ENCODE measurements around the gene CHRNA1.
A peak's percentile ranks its signal among the peaks of the same experiment; 100 is the strongest.

Gene CHRNA1

DNA sequence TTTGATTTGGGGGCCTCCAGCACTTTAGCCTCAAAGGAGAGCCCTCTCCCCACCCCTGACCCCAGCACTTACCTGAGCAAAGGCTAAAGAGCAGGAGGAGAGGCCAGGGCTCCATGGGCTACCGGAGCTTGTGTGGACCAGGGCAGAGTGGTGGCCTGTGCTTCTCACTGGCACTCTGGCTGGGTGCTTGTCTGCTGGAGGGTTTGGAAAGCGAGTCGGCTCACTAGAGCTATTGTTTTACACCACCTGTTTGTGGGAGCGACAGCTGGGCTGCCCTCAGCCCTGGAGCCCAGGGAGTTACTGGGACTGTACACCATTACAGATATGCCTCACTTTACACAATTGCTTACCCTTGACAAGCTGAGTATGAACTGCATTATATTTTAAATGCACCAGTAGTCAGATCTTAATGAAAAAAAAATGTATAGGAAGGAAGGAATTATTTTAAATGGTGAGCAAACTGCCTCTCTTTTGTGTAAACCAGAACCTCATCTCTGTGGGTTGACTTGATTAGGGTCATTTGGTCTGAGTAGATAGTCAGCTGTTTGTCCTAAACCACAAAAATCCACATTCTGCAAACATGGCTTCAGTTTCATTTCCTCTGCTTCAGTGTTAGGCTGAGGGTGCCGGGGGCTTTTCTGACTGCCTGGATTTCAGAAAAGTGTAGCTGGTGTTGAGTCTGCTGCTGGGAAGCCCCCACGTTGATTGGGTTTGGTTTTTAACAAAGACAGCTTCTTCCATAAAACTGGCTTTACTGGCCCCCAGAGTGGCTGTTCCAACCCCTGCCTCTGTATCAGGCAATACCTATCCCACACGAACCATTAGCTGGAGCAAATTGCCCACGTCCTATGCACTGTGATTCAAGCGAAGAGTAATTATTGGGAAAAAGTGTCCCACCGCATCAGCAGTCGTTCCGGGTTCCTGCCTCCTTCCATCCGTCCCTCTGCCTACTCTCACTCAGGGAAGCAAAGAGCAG lies at the start of gene CHRNA1:
Gene CHRNA1, minus strand, starts transcription at position 193 of the 976 bp plus-strand sequence. Its CDS starts 78 bp downstream, at position 115.
- no peaks in the 10 kb centered on the region for H3K27me3 ChIP-seq (ENCODE audit: insufficient read depth, low read depth, severe bottlenecking)
- peak within 1 kb of the TSS; percentile 76 for H3K27ac ChIP-seq
- H3K4me3 ChIP-seq (ENCODE audit: low read depth, low read length) = peak within 1 kb of the TSS; percentile 41
- no peaks in the 10 kb centered on the region for H3K36me3 ChIP-seq
- no peaks in the 10 kb centered on the region for H3K9me3 ChIP-seq (ENCODE audit: severe bottlenecking)
- TF ChIP-seq, protein P1, sequence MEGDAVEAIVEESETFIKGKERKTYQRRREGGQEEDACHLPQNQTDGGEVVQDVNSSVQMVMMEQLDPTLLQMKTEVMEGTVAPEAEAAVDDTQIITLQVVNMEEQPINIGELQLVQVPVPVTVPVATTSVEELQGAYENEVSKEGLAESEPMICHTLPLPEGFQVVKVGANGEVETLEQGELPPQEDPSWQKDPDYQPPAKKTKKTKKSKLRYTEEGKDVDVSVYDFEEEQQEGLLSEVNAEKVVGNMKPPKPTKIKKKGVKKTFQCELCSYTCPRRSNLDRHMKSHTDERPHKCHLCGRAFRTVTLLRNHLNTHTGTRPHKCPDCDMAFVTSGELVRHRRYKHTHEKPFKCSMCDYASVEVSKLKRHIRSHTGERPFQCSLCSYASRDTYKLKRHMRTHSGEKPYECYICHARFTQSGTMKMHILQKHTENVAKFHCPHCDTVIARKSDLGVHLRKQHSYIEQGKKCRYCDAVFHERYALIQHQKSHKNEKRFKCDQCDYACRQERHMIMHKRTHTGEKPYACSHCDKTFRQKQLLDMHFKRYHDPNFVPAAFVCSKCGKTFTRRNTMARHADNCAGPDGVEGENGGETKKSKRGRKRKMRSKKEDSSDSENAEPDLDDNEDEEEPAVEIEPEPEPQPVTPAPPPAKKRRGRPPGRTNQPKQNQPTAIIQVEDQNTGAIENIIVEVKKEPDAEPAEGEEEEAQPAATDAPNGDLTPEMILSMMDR (IDR thresholded peaks at IDR 0.05; ENCODE audit: low read depth, low read length) = no peak
- DNase-seq = peak; percentile 71

DNA sequence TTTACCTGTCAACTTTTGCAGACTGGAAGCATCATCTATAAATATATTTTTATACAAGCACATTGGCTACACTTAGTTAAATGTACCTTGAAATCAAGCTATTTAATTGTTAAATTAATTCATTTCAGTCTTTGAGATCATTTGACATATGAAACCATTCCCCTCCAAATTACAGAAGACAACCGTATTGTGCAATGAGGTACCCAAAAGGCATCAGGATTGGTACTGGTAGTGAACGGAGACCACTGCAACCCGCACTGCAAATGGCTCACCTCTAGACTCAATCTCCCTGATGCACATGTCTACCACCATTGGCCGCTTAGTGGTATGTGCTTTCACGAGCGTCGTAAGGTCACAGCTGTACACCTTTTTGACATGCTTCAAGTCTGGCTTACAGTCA lies 47.8 kb upstream of the CHRNA1 start:
- no peak for DNase-seq
- no peak overlapping the region for H3K4me3 ChIP-seq (ENCODE audit: low read depth, low read length)
- H3K27me3 ChIP-seq (ENCODE audit: insufficient read depth, low read depth, severe bottlenecking) = no peaks in the 10 kb centered on the region
- TF ChIP-seq, protein P1 (IDR thresholded peaks at IDR 0.05; ENCODE audit: low read depth, low read length) = no peak
- no peak overlapping the region for H3K27ac ChIP-seq
- H3K36me3 ChIP-seq = peaks cover 24% of the 10 kb centered on the region
- no peaks in the 10 kb centered on the region for H3K9me3 ChIP-seq (ENCODE audit: severe bottlenecking)

DNA sequence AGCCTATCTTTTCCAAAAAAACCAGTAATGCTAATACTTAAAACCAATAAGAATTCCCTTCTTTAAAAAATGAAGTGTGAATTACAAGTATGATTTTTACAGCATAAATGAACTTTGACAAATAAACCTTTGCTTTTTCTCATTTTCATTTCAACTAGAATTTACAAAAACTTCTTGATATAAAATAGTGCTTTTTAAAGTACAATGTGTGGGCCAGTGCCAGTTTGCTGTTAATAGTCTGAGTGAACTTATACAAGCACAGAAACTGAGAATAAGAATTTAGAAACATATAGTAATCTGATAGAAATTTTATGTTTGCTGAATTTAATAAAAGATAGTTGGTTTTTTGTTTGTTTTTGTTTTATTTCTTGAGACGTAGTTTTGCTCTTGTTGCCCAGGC lies 43.7 kb upstream of the CHRNA1 start:
- TF ChIP-seq, protein P1 (IDR thresholded peaks at IDR 0.05; ENCODE audit: low read depth, low read length) = no peak
- no peaks in the 10 kb centered on the region for H3K9me3 ChIP-seq (ENCODE audit: severe bottlenecking)
- no peak overlapping the region for H3K4me3 ChIP-seq (ENCODE audit: low read depth, low read length)
- no peak for DNase-seq
- no peaks in the 10 kb centered on the region for H3K27me3 ChIP-seq (ENCODE audit: insufficient read depth, low read depth, severe bottlenecking)
- no peak overlapping the region for H3K27ac ChIP-seq
- peaks cover 25% of the 10 kb centered on the region for H3K36me3 ChIP-seq

DNA sequence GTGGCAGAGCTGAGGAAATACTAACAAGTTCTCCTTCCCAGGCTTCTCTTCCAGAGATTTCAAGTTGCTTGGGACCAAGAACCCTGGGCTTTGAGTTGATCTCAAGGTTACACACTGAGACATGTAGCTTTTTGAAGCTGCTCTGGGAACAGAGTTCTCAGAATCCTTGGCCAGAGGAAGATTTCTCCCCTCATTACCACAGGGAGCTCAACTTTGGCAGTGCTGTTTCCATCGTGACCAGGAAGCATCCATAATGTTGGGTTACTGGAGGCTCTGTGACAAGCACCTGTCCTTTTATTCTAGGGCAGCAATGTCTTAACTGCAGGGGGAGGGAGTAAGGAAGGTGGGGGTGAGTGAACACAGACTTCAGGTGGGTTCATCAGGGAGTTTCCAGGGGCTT lies 41.5 kb upstream of the CHRNA1 start:
- H3K27ac ChIP-seq = no peak overlapping the region

DNA sequence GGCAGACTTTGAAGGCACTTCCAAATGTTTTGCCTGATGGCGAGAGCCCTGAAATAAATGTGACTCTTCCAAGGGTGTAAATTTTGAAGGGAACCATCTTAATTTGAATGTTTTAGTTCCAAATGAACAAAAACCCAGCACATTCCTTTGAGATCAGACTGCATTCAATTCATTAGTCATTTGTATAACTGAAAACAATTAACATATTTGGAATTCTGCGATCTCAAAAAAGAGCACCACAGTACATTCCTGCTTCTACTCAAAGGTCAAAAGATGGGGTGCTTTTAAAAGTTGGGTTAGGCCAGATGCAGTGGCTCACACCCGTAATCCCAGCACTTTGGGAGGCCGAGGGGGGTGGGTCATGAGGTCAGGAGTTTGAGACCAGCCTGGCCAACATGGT lies 38.2 kb upstream of the CHRNA1 start:
- Histone ChIP-seq H3K36me3 (peaks cover 17% of the 10 kb centered on the region), H3K4me3 (ENCODE audit: low read depth, low read length) (no peak overlapping the region)
- DNase-seq = no peak

More for the DNA sequence above, 41.5 kb upstream of the CHRNA1 start:
- Histone ChIP-seq H3K27me3 (ENCODE audit: insufficient read depth, low read depth, severe bottlenecking) (no peaks in the 10 kb centered on the region), H3K36me3 (peaks cover 23% of the 10 kb centered on the region), H3K9me3 (ENCODE audit: severe bottlenecking) (no peaks in the 10 kb centered on the region), H3K4me3 (ENCODE audit: low read depth, low read length) (no peak overlapping the region)
- no peak for DNase-seq
- TF ChIP-seq, protein P1 (IDR thresholded peaks at IDR 0.05; ENCODE audit: low read depth, low read length) = no peak

More for the DNA sequence above, 38.2 kb upstream of the CHRNA1 start:
- Histone ChIP-seq H3K27me3 (ENCODE audit: insufficient read depth, low read depth, severe bottlenecking) (no peaks in the 10 kb centered on the region), H3K27ac (no peak overlapping the region), H3K9me3 (ENCODE audit: severe bottlenecking) (no peaks in the 10 kb centered on the region)
- TF ChIP-seq, protein P1 (IDR thresholded peaks at IDR 0.05; ENCODE audit: low read depth, low read length) = no peak
